HAP-1 (cell line): ENCODE measurements around the gene S1PR2.

Experiments used
- DNase-seq, 2 experiments: peaks; one replicate each; pipeline ENCODE4 v3.0.0-alpha.2; 2016 to 2020; ENCODE audit warnings: low spot score in 2 of 2
- H3K27me3 ChIP-seq: fragments of 250-450 bp; sonication (Bioruptor Pico); 2 replicates; pipeline ENCODE4 v1.5.1; 2020; ENCODE audit warnings: low read depth, mild to moderate bottlenecking, moderate library complexity
- H3K36me3 ChIP-seq: fragments of 250-450 bp; sonication (Bioruptor Pico); replicated peaks from 2 replicates; pipeline ENCODE4 v1.5.1; 2020; ENCODE audit warnings: mild to moderate bottlenecking
- H3K4me1 ChIP-seq: fragments of 250-450 bp; sonication (Bioruptor Pico); 2 replicates; pipeline ENCODE4 v1.5.1; 2020; ENCODE audit warnings: mild to moderate bottlenecking
- H3K4me3 ChIP-seq: fragments of 250-450 bp; sonication (Bioruptor Pico); 2 replicates; pipeline ENCODE4 v1.5.1; 2020; ENCODE audit warnings: mild to moderate bottlenecking, moderate library complexity
- H3K9me3 ChIP-seq: fragments of 250-450 bp; sonication (Bioruptor Pico); 2 replicates; pipeline ENCODE4 v1.5.1; 2020; ENCODE audit warnings: mild to moderate bottlenecking, moderate library complexity
- in situ Hi-C: fragments of 300-500 bp; cut with MboI; formaldehyde crosslinking; loops from 3 replicates; pipeline ENCODE4 v1.14.3; 2020; ENCODE audit warnings: low sequenced_read_pairs, inconsistent platforms, mixed read lengths

S1PR2 gene

DNA sequence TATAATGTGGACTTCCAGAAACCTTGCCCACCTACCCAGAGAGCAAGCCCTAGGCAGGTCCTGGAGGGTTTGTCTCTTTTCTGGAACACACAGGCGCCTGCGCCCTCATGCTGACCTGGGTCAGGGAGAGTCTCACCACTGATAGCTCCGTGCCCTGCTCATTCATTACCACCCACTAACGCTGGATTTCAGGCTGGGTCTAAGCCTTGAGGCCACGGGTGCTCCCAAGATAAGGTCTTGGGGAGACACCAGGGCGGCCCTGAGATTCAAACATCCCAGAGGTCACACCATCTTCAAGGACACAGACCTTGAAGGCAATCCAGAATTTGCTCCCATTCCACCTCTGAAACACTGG is 5.1 kb downstream of the S1PR2 start:
- in situ Hi-C loops: loop anchor here (25.0 kb wide), 1 partner anchor 289 kb away; the partner anchor contains the start of gene OLFM2
- Histone ChIP-seq H3K36me3 (no peaks in the 10 kb centered on the region), H3K4me1 (no peaks in the 10 kb centered on the region)

DNA sequence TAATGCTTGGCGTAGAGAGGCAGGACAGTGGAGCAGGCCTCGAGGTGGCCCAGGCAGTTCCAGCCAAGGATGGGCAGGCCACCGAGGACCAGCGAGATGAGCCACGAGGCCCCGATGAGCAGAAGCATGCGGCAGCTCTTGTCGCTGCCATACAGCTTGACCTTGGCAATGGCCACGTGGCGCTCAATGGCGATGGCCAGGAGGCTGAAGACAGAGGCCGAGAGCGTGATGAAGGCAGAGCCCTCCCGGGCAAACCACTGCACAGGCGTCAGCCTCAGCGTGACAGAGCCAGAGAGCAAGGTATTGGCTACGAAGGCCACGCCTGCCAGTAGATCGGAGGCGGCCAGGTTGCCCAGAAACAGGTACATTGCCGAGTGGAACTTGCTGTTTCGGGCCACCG is 6.8 kb downstream of the S1PR2 start:
- Histone ChIP-seq H3K9me3 (no peaks in the 10 kb centered on the region), H3K36me3 (no peaks in the 10 kb centered on the region), H3K4me3 (no peak overlapping the region), H3K4me1 (no peaks in the 10 kb centered on the region), H3K27me3 (no peaks in the 10 kb centered on the region)
- in situ Hi-C loops: no loop called here
- DNase-seq: no peak

More for the DNA sequence above, 5.1 kb downstream of the S1PR2 start:
- Histone ChIP-seq H3K27me3 (no peaks in the 10 kb centered on the region), H3K4me3 (no peak overlapping the region), H3K9me3 (no peaks in the 10 kb centered on the region)
- DNase-seq: no peak

DNA sequence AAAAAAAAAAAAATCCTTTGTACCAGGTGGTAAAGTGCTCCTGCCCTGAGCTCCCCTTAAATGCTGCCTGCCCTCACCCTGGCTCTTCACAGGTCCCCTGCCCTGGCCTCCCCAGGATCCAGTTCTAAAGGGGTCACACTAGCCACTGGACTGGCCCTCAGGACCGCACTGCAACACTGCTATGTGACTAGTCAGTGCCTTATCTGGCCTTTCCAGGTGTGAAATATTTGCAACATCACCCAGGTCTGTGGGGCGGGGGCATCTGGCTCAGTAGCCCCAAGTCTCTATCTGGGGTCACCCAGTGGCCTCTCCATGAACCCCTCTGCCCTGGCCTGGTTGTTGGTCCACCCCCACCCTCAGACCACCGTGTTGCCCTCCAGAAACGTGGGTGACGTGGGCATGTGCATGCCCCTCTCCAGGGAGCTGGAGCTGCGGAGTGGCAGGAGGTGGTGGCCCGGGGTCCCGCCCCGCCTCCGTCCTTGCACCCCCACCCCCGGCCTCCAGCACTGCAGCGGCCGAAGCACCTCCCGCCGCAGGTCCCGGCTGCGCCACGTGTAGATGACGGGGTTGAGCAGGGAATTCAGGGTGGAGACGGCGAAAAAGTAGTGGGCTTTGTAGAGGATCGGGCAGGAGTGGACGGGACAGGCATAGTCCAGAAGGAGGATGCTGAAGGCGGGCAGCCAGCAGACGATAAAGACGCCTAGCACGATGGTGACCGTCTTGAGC is 7.5 kb downstream of the S1PR2 start:
- Histone ChIP-seq H3K4me1 (no peaks in the 10 kb centered on the region), H3K4me3 (no peak overlapping the region), H3K9me3 (no peaks in the 10 kb centered on the region), H3K27me3 (no peaks in the 10 kb centered on the region), H3K36me3 (no peaks in the 10 kb centered on the region)
- no peak for DNase-seq
- in situ Hi-C loops: no loop called here

DNA sequence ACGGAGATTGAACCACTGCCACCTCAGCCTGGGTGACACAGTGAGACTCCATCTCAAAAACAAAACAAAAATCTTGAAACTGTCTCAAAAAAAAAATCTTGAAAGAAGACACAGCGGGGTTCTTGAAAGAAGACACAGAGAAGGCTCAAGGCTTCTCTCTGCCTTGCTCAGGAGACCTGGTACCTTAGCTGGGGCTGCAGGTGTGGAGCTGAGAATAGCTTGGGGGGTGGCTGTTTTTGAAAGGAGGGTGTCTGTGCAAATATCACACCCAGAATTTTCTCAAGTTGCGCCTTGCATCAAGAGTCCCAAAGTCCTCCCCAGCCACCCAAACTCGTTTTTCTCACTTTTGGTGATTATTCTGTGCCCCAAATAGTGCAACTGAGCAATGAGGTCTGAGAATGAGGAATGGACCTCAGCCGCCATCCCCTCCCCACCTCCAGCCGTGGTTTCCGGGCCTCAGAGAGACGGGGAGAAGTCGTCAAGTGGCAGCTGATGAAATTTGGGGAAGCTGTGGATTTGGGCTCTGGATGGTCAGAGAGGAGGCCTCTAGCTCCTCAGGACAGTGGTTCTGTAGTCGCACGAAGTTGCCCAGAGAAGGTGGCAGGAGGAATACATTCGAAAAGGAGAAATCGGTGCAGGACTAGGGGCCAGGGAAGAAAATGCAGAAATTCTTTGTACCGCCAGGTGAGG is 8.8 kb downstream of the S1PR2 start:
- no peaks in the 10 kb centered on the region for H3K4me1 ChIP-seq
- H3K36me3 ChIP-seq: no peaks in the 10 kb centered on the region
- H3K9me3 ChIP-seq: no peaks in the 10 kb centered on the region
- DNase-seq: no peak
- in situ Hi-C loops: no loop called here
- no peak overlapping the region for H3K4me3 ChIP-seq
- no peaks in the 10 kb centered on the region for H3K27me3 ChIP-seq

DNA sequence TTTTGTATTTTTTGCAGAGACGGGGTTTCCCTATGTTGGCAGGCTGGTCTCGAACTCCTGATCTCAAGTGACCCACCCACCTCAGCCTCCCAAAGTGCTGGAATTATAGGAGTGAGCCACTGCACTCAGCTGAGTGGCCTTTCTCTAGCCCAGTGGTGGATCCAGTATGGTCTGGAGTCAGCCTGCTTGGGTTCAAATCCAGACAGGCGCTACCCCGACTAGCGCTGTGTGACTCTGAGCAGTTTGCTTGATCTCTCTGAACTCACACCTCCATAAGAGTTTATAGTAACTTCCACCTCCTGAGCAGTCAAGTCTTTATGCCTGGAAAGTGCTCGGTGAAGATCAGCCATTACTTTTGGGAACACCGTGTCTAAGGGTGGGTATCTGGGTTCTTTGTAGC is 10.4 kb downstream of the S1PR2 start:
- Histone ChIP-seq H3K27me3 (no peaks in the 10 kb centered on the region), H3K4me3 (no peak overlapping the region), H3K9me3 (no peaks in the 10 kb centered on the region), H3K4me1 (no peaks in the 10 kb centered on the region), H3K36me3 (no peaks in the 10 kb centered on the region)
- in situ Hi-C loops: no loop called here
- DNase-seq: no peak

DNA sequence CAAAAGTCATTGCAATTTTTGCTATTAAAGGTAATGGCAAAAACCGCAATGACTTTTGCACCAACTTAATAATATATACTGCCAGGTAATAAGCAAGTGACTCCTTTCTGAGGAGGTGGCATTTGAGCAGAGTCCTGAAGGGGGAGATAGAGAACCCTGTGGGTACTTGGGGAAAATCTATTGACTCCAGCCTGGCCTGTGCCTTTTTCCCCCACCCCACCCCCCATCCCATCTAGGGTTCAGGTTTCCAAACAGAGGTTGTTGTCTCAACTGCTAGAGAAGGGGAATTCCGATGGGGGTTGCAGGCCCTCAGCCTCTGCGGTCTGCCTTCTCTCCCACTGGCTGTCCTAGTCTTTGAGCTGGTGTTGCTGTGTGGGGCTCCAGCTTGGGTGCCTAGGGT is 11.5 kb downstream of the S1PR2 start:
- no peak overlapping the region for H3K4me3 ChIP-seq
- peak in 1 of 2 experiments; percentile 26 for DNase-seq
- no peaks in the 10 kb centered on the region for H3K36me3 ChIP-seq
- in situ Hi-C loops: no loop called here
- no peaks in the 10 kb centered on the region for H3K27me3 ChIP-seq
- no peaks in the 10 kb centered on the region for H3K9me3 ChIP-seq
- no peaks in the 10 kb centered on the region for H3K4me1 ChIP-seq

DNA sequence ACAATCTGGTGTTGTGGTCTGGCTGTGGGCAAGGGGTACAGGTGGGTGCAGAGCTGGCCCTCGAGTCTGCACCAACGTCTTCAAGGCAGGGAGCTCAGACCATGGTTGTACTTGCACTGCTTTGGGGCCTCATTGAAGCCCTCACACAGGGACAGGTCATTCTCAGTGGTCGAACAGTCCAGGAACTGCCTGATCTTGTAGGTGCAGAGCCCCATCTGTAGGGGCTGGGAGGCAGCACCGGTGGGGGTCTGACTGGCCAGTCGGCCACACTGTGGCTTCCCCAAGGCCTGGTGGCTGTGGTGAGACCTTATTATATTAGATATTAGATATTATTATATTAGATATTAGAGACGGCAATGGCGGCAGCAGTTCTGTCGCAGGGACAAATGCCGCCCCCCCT is 14.0 kb downstream of the S1PR2 start:
- in situ Hi-C loops: no loop called here
- no peaks in the 10 kb centered on the region for H3K36me3 ChIP-seq
- no peak overlapping the region for H3K4me3 ChIP-seq
- H3K27me3 ChIP-seq: no peaks in the 10 kb centered on the region
- H3K4me1 ChIP-seq: peaks cover 4% of the 10 kb centered on the region
- no peak for DNase-seq
- H3K9me3 ChIP-seq: no peaks in the 10 kb centered on the region

DNA sequence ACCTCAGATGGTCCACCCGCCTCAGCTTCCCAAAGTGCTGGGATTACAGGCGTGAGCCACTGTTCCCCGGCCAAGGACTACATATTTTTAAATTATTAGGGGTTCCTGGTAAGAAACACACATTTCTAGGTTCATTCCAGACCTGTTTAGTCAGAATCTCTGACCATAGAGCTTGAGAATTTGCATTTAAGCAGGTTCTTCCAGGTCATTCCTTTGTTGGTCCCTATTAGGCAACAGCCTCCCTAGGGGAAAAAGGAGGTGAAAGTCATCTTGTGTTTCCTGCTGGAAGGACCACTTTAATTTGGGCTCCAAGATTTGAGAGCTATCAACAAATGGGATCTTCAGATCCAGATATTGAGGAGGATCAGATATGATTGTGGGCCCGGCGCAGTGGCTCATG is 16.3 kb downstream of the S1PR2 start:
- Histone ChIP-seq H3K4me1 (peaks cover 4% of the 10 kb centered on the region), H3K27me3 (no peaks in the 10 kb centered on the region), H3K9me3 (no peaks in the 10 kb centered on the region), H3K4me3 (no peak overlapping the region), H3K36me3 (no peaks in the 10 kb centered on the region)
- in situ Hi-C loops: no loop called here
- no peak for DNase-seq

DNA sequence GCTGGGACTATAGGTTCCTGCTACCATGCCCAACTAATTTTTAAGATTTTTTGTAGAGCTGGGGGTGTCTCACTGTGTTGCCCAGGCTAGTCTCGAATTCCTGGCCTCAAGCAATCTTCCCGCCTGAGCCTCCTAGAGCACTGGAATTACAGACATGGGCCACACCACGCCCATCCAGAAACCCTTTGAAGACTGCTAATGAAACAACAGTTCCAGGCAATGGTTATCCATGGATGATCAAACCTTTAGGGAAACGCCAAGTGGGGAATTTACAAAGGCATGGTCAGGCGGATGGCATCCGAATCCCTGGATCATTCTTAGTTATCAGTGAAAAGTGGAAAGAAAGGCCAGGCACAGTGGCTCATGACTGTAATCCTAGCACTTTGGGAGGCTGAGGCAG is 19.4 kb downstream of the S1PR2 start:
- Histone ChIP-seq H3K36me3 (no peaks in the 10 kb centered on the region), H3K27me3 (no peaks in the 10 kb centered on the region), H3K9me3 (no peaks in the 10 kb centered on the region), H3K4me3 (no peak overlapping the region), H3K4me1 (peaks cover 4% of the 10 kb centered on the region)
- no peak for DNase-seq
- in situ Hi-C loops: no loop called here

DNA sequence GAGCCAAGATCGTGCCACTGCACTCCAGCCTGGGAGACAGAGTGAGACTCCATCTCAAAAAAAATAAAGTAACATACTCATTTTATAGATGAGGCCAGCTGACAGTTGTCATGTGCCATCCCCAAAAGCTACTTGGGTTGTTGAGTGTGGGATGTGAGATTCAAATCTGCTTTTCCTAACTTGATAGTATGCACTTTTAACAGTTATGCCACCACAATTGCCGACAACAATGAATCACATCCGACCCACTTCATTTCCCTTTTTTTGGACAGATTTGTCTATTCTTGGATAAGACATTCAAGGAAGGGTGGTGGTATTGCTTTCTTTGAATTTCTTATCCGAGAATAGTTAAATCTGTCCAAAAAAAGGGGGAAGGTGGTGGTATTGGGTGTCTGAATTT is 20.1 kb downstream of the S1PR2 start:
- Histone ChIP-seq H3K36me3 (no peaks in the 10 kb centered on the region), H3K9me3 (no peaks in the 10 kb centered on the region), H3K4me3 (no peak overlapping the region), H3K27me3 (no peaks in the 10 kb centered on the region), H3K4me1 (peaks cover 4% of the 10 kb centered on the region)
- DNase-seq: no peak
- in situ Hi-C loops: no loop called here

DNA sequence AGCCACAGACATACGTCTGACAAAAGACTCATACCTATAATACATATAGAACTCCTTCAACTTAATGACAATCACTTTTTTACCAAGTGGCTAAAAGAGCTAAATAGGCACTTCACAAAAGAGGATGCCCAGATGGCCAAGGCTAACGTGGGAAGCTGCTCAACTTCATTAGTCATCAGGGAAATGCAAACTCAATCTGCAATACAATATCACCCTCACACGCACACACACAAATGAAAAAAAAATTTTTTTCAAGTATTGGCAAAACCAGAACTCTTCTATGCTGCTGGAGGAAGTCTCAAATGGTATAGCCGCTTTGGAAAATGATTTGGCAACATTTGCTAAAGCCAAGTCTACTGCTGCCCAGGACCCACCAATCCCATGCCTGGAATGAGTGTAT is 21.8 kb downstream of the S1PR2 start:
- in situ Hi-C loops: no loop called here
- no peak for DNase-seq
- Histone ChIP-seq H3K27me3 (no peaks in the 10 kb centered on the region), H3K36me3 (no peaks in the 10 kb centered on the region), H3K9me3 (no peaks in the 10 kb centered on the region), H3K4me1 (peaks cover 6% of the 10 kb centered on the region), H3K4me3 (no peak overlapping the region)

DNA sequence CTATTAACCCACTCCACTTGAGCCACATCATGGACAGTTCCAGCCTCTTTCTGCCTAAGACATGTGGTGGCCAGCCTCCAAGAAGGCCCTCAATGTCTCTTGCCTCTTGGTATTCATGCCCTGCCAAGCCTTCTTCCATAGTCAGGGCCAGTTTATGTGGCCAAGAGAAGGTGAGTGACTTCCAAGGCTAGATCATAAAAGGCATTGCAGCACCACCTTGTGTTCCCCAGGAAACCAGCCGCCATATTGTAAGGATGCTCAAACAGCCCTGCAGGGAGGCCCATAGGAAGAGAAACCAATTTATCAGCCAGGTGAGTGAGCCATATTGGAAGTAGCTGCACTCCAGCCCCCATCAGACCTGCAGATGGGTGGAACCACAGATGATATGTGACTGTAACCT is 24.1 kb downstream of the S1PR2 start:
- Histone ChIP-seq H3K4me1 (peaks cover 2% of the 10 kb centered on the region; the same call in 1 of the 2 replicates), H3K4me3 (no peak overlapping the region)
- in situ Hi-C loops: no loop called here

DNA sequence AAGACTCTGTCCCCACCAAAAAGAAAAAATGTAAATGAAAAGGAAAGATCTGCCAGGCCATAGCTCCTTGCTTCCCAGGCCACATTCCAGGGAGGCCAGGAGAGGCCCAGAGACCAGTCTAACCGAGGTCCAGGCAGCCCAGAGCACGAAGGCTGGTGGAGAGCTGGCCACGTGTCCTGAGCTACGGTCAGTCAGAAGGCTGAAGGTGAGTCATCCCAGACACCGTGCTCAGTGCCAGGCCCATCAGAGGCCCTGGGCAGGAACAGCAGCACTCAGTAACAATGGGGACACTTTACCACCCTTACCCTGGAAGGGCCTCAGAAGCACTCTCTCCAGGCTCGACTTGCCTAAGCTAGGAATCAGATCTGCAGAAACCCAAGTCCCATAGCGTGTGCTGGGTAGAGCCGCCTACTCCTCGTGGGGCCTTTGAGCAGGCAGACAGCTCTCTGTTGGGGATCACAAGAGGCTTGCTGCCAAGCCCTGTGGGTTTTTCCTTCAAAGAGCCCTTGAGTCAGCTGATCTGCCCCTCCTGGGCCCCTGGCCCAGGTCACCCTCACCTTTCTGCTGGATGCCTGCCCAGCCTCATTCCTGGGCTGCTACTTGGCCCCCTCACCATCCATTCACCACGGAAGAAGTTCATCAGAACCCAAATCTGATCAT is 24.8 kb downstream of the S1PR2 start:
- in situ Hi-C loops: no loop called here
- H3K27me3 ChIP-seq: no peaks in the 10 kb centered on the region
- H3K9me3 ChIP-seq: no peaks in the 10 kb centered on the region
- H3K4me3 ChIP-seq: no peak overlapping the region
- DNase-seq: no peak
- peaks cover 2% of the 10 kb centered on the region; the same call in 1 of the 2 replicates for H3K4me1 ChIP-seq
- no peaks in the 10 kb centered on the region for H3K36me3 ChIP-seq

More for the DNA sequence above, 24.1 kb downstream of the S1PR2 start:
- Histone ChIP-seq H3K36me3 (no peaks in the 10 kb centered on the region), H3K9me3 (no peaks in the 10 kb centered on the region), H3K27me3 (no peaks in the 10 kb centered on the region)
- DNase-seq: no peak

DNA sequence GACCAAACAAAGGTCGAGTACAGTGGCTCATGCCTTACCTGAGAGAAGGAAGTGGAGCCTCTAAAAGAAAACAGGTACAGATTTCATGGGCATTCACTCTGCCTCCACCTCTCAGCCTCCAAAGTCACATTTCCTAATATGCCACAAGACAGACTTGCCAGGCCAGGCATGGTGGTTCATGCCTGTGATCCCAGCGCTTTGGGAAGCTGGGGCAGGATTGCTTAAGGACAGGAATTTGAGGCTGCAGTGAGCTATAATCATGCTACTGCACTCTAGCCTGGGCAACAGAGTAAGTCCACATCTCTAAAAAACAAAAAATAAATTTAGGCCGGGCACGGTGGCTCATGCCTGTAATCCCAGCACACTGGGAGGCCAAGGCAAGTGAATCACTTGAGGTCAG is 25.5 kb downstream of the S1PR2 start:
- in situ Hi-C loops: no loop called here
- no peak for DNase-seq

More for the DNA sequence above, 25.5 kb downstream of the S1PR2 start:
- Histone ChIP-seq H3K36me3 (no peaks in the 10 kb centered on the region), H3K4me1 (peaks cover 2% of the 10 kb centered on the region; the same call in 1 of the 2 replicates), H3K27me3 (no peaks in the 10 kb centered on the region), H3K9me3 (no peaks in the 10 kb centered on the region), H3K4me3 (no peak overlapping the region)
